HEK293 (cell line): Measurements from ENCODE around the gene PNPO.

Experiments used
- CTCF ChIA-PET: fragments of 350-600 bp; formaldehyde crosslinking; extraction: SDS; loops from one replicate; lab custom pipeline; 2021; ENCODE audit warnings: antibody characterized with exemption; lab: Yijun Ruan, JAX
- POLR2A ChIA-PET: fragments of 300-600 bp; formaldehyde crosslinking; extraction: SDS; loops from one replicate; lab custom pipeline; 2020; ENCODE audit warnings: antibody characterized with exemption, inconsistent platforms; lab: Yijun Ruan, JAX
- H3K27ac ChIP-seq: fragments of 200-500 bp; sonication (Bioruptor generic); 2 replicates; pipeline ENCODE4 v1.5.1; 2014; ENCODE audit warnings: low read depth, low read length, control low read depth, inconsistent platforms; ENCODE audit errors: extremely low read depth
- H3K36me3 ChIP-seq, 2 experiments: fragments of 200-500 bp in 1 of 2; sonication (Bioruptor generic) in 1 of 2; 1 replicate in 1 of 2; 2 replicates in 1 of 2; pipeline ENCODE4 v1.5.1; 2014 to 2017; ENCODE audit warnings: inconsistent platforms in 2 of 2, low read length in 2 of 2; ENCODE audit not compliant: control insufficient read depth in 2 of 2, insufficient read depth in 1 of 2
- H3K4me1 ChIP-seq: fragments of 200-500 bp; sonication (Bioruptor generic); 2 replicates; pipeline ENCODE4 v1.5.1; 2014; ENCODE audit warnings: mild to moderate bottlenecking, low read length, inconsistent platforms; ENCODE audit not compliant: control insufficient read depth, insufficient read depth
- H3K4me3 ChIP-seq: 2 replicates; pipeline ENCODE4 v1.5.1; 2011; ENCODE audit warnings: low read depth, mild to moderate bottlenecking, control low read depth, low read length, moderate library complexity
- H3K9me3 ChIP-seq: fragments of 200-500 bp; sonication (Bioruptor generic); 2 replicates; pipeline ENCODE4 v1.5.1; 2014; ENCODE audit warnings: low read depth, low read length, inconsistent platforms; ENCODE audit not compliant: control insufficient read depth, insufficient read depth
- SP3 ChIP-seq: fragments of 450-650 bp; formaldehyde crosslinking; IDR thresholded peaks from 2 replicates; pipeline ENCODE4 v1.5.1; 2016; ENCODE audit warnings: missing biosample characterization, missing genetic modification characterization
- TRIM28 ChIP-seq: IDR thresholded peaks from 2 replicates; pipeline ENCODE4 v1.6.1; 2011; ENCODE audit warnings: low read length, control low read depth, borderline replicate concordance
- ZBTB26 ChIP-seq: fragments of 450-650 bp; formaldehyde crosslinking; optimal IDR thresholded peaks from 2 replicates; pipeline ENCODE3; 2016; ENCODE audit warnings: missing biosample characterization, mild to moderate bottlenecking, missing genetic modification characterization
- ZBTB49 ChIP-seq: fragments of 450-650 bp; formaldehyde crosslinking; IDR thresholded peaks from 2 replicates; pipeline ENCODE4 v1.5.1; 2016; ENCODE audit warnings: missing biosample characterization, missing genetic modification characterization, low read depth
- ZNF157 ChIP-seq: fragments of 450-650 bp; formaldehyde crosslinking; IDR thresholded peaks from 2 replicates; pipeline ENCODE4 v1.5.1; 2016; ENCODE audit warnings: missing biosample characterization, missing genetic modification characterization
- ZNF510 ChIP-seq: fragments of 450-650 bp; formaldehyde crosslinking; IDR thresholded peaks from 2 replicates; pipeline ENCODE4 v1.5.1; 2018; ENCODE audit warnings: mild to moderate bottlenecking, missing genetic modification characterization, missing biosample characterization; ENCODE audit not compliant: insufficient replicate concordance

PNPO gene

GRCh38 chr17:47998044-47998443, 56.7 kb downstream of the PNPO start:
- H3K36me3 ChIP-seq: no peaks in the 10 kb centered on the region
- CTCF ChIA-PET: interaction anchor here (0.7 to 3.8 kb wide), 5 partner anchors 9 to 102 kb away, joined by 3 to 23 read pairs (median 4); no protein-coding TSS in a partner anchor
- TF ChIP-seq TRIM28: no peak
- no peak for TF ChIP-seq ZNF510 (tag by site-specific recombination)
- no peak for TF ChIP-seq ZBTB26 (tag by site-specific recombination)
- TF ChIP-seq ZBTB49: no peak
- TF ChIP-seq SP3 (tag by site-specific recombination): no peak
- TF ChIP-seq ZNF157 (tag by site-specific recombination): no peak
- TF ChIP-seq, all 188 proteins: peak for 0
- POLR2A ChIA-PET: no interaction called here
- Histone ChIP-seq H3K4me3 (no peak overlapping the region), H3K27ac (no peak overlapping the region), H3K9me3 (no peaks in the 10 kb centered on the region), H3K4me1 (no peaks in the 10 kb centered on the region)
